CD1c-positive myeloid dendritic cell (primary cell): ENCODE data around the gene DIO3.
"Not testable (repeated sequence)": the region's sequence is repeated elsewhere in the genome, so short reads cannot be mapped to it uniquely, and the experiment has no call there.

ENCODE experiments used
- DNase-seq: peaks from one replicate; pipeline ENCODE4 v3.0.0-alpha.2; 2016; ENCODE audit errors: extremely low spot score

Gene DIO3

DNA sequence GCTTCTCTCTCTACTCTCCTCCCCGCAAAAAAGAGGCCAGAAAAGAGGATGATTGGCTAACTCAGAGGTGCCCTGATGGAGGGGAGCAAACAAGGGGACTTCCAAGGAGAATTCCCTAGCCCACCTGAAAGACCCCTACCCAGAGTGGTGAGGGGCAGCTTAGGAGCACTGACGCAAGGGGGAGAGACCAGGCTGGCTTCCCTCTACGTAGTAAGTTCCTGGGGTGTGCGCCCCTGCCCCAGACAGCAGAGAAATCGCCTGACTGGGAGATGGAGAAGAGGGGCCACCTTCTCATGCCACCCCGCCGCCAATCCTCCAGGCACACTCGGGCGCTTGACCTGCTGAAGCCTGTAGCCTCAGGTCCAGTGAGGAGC lies 2.1 kb upstream of the DIO3 start:
- DNase-seq = no peak

DNA sequence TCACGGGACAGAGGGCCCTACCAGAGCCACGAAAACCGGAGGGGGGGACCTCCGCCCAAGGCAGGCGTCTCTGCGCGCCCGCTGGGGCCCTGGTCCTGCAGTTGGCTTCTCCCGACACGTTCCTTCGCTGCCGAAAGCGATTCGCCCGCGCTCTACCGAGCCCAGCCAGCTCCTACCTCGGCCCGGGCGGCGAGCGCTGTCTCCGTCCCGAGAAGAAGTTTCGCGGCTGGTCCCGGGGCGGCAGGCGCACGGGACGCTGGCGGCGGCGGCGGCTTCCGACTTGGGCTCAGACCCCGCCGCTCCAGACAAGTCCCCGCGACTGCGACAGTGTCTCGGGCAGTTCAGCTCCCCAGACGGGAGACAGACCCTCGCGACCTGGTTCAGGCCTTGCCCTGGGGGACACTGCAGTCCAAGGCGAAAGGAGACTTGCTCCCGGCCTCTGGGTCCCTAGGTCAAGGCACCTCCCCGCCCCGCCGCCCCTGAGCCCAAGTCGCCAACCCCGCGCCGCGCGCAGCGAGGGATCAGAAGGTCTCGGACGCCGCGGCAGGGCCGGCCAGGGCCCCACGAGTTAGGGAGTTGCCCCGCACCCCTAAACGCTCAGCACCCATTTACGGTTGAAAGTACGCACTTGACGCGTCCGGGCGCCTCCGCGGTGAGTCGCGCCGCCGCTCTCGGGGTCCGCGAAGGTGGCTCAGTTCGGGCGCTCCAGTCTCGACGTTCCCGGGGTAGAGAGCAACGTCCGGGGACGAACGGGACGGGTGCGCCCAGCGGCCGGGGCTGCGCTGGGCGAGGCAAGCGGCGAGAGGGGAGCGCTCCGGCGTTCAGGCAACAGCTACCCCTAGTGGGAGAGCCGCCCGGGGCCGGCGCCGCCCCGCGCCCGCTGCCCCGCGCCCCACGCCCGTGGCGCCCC lies 1.4 kb upstream of the DIO3 start:
- DNase-seq = no peak

DNA sequence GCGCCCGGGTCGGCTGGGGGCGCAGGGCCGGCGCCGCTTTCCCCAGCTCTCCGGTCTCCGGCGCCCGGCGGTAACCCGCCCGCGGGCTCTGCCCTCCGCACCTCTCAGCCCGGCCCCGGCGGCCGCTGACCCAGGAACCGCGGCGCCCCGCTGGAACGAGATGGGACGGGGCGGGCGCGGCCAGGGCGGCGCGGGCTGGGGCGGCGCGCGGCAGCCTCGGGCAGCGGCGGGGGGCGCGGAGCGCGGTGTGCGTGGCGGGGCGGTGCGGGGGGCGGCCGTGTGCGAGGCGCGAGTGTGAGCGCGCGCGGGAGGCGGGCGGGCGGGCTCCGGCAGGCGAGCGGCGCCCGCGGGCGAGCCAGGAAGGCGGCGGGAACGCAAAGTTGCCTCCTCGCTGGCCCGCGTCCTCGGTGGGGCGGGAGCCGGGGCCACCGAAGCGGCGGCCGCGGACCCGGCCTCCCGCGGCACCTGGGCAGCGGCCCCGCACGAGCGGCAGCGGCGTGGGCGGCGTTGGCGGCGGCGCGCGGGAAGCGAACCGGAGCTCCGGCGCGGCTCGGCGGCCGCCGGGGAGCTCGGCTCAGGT lies 671 bp upstream of the DIO3 start:
- no peak for DNase-seq

DNA sequence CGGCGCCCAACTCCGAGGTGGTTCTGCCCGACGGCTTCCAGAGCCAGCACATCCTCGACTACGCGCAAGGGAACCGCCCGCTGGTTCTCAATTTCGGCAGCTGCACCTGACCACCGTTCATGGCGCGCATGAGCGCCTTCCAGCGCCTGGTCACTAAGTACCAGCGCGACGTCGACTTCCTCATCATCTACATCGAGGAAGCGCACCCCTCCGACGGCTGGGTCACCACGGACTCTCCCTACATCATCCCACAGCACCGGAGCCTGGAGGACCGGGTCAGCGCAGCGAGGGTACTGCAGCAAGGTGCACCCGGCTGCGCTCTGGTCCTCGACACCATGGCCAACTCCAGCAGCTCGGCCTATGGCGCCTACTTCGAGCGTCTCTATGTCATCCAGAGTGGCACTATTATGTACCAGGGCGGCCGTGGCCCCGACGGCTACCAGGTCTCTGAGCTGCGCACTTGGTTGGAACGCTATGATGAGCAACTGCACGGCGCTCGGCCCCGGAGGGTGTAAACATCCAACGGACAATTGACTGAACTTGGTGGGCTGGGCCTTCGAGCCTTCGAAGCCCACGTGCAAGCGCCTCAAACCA lies 699 bp downstream of the DIO3 start:
- DNase-seq = no peak

DNA sequence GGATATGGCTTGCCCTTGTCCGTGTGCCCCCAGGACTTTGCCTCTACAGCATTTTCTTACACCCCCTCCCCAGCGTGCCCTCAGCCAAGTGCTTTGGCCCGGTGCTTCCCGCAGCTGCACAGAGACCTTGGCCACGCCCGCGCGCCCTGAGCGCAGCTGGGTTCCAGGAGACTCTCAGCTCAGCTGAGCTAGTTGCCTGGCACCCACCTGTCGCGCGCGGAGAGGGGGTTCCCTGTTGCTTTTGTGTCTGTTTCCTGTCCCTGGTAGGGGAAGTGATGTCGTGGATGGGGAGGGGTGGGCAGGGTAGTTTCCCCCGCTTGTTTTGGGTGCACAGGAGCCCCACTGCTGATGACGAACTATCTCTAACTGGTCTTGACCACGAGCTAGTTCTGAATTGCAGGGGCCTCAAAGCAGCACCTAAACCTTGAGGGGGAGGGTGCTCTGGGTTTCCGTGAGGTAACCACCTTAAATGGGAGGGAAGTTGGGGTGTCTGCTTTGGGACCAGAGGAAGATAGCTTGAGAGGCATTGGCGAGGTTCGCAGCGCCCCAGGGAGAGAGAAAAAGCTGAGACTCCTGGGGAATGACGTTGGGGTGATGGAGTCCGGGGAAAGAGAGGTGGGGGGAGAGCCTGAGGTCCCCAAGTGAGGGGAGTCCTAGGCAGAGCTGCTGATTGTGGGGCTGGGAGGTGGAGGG lies 1.5 kb downstream of the DIO3 start:
- no peak for DNase-seq

DNA sequence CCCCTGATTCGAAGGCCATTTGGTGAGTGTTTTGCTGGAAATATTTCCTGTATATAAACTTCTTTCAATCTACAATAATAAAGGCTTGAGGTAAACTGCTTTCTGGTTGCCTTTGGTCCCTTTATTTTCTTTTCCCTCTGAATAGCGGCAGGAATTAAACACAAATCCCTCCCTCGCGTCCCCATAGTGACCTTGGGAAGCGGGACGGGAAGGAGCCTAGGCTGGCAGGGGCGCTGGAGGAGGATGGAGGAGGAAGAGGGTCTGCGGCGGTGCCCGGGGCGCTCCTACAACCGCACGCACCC lies 2.0 kb downstream of the DIO3 start:
- DNase-seq = no peak

DNA sequence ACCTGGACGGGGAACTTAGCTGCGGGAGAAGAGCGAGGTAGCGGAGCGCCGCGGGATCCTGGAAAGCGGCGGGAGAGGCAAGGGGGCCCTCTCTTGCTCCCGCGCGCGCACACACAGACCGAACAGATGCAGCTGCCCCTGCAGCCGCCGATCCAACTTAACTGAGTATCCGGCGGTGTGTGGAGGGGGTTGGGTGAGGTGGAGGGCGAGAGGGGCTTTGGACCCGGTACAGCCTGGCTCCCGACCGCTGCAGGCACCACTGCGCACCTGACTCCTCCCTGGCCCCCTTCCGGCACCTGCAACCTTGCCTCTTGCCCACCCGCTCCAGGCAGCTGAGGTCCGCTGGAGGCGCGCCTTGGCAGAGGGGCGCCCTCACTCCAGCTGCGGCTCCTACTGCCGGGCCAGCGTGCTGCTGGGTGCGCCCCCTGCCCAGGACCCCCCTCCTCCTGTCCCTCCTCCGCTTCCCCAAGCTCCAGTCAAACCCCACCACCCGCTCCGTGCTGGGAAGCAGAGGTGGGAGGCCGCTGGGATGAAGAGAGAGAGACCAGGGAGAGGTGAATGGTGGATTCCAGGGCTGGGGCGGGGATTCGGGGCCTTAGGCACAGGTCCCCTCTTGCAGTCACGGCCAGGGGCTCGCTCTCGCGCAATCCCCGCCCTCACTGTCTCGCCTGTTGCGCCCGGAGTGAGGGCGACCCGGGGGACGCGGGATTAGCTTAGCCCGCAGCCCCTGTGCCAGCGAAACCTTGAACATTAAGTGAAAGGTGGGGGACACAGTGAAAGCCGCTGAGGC lies 2.6 kb downstream of the DIO3 start:
- no peak for DNase-seq

DNA sequence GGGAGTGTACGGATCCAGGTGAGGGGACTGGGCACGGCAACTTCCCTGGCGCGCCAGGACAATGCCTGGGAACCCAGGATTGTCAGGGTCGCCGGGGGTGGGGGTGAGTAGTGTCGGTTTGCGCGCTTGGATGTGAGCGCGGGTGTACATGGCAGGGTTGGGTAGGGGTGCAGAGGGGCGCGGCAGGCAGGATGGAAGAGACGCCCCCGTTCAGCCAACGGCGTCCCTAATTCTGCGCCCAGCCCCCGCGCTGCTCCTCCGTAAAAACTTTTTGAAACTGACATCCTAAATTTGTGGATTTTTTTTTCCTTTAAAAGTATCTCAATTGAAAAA lies 3.1 kb downstream of the DIO3 start:
- no peak for DNase-seq

DNA sequence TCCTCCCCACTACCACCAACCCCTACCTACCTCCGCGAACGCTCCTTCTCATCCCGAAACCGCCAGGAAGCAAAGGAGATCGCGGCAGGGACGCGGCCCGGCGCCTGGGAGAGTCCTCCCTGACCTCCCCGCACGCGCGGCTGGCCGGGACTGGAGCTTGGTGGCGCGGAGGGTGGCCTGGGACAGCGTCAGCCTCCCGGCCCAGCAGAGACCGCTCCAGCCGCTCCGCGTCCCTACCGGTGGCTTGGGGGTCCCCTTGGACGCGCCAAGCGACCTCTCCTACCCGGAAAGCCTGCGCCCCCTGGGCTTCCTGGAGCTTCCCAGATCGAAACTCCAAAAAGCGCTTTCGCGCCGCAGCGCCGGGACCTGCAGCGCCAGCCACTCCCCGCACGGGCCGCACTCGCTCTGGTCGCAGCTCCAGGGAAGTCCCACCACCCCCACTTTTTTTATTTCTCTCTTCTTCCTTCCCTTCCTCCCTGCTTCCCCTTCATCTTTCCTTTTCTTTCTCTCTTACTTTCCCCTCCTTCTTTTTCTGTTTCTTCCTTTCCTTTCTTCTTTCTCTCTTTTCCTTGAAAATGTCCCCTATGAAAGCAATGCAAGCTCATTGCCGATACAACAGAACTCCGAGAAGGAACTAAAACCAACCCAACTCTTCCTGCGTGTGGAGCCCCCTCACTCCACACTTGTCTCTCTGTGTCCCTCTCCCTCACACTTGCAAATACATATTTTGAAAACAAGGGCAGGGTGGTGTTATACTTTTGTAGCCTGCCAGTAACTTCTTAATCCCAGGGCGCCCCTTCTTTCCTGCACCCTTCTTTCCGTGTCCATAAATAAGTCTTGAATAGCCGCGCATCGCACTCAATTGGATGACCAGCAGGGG lies 3.8 kb downstream of the DIO3 start:
- no peak for DNase-seq

DNA sequence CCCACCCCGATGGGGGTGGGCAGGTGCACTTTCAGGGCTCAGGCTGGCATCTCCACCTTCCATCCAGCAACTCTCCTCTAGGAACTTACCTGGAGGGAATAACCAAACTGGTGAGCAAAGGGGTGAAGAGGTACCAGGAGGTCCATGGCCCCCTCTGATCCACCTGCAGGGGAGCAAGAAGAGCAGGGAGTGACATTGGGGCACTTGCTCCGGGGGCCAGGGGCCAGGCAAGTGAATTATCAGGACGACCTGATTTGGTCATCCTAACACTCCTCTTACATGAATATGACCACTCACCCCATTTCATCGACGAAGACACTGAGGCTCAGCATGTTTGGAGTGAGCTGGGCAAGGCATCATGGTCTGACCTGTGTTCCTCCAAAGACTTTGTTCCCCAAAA lies 6.0 kb downstream of the DIO3 start:
- no peak for DNase-seq

DNA sequence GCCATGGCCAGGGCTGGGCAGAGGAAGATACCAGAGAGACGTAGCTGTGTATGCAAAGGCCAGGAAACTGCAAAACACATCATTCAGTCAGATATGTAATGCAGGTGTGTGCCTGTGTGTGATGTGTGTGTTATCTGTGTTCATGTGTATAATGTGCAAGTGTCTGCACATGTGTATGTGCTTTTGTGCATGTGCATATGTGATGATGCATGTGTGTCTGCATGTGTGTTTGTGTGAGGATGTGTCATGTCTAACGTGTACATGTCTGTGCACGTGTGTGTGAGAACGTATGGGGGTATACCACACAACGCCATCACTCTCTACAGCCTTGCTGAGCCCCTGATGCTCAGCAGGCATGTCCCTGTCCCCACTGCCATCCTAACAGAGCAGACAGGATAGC lies 9.7 kb downstream of the DIO3 start:
- no peak for DNase-seq

DNA sequence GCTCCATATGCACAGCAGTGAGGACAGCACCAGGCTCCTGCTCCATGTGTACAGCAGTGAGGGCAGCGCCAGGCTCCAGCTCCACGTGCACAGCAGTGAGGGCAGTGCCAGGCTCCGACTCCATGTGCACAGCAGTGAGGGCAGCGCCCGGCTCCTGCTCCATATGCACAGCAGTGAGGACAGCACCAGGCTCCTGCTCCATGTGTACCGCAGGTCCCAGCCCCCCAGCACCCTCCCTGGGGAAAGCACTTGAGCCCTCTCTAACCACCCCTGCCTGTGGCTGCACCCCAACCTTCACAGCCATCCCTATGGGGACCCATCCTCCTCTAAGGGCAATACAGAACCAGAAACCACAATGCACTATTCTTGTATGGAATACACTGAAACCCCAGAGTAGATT lies 11.2 kb downstream of the DIO3 start:
- not testable (repeated sequence) for DNase-seq

DNA sequence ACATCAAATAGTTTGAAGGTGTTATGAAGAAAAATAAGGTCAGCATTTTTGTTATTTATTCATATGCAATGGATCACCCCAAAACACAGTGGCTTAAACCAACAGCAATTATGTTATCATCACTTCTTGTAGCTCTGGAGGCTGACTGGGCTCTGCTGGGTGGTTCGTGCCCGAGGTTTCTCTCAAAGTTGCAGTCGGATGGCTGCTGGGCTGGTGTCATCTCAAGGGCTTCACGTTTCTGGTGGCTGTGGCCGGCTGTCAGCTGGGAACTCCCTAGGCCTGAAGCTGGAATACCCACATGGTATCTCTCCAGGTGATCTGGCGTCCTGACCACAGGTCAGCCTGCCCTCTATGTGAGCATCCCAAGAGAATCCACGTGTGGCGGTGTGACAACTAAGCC lies 12.0 kb downstream of the DIO3 start:
- no peak for DNase-seq

DNA sequence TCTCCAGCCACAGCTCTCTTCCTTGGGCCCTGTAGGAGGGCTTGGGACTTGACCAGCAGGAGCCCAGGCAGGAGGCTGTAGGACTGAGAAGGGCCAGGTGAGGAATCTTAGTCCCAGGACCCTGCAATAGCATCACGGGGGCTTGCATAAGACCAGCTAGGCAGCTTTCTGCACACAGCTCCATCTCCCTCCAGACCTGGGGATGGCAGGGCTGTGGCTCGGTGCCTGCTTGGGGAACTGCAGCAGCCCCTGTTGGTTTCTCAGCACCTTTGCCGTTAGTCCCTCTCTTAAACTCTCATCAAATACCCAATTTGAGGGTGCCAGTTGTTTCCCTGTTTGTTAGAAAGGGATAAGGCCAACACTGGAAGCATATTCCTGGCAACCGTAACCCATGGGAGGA lies 14.3 kb downstream of the DIO3 start:
- no peak for DNase-seq

DNA sequence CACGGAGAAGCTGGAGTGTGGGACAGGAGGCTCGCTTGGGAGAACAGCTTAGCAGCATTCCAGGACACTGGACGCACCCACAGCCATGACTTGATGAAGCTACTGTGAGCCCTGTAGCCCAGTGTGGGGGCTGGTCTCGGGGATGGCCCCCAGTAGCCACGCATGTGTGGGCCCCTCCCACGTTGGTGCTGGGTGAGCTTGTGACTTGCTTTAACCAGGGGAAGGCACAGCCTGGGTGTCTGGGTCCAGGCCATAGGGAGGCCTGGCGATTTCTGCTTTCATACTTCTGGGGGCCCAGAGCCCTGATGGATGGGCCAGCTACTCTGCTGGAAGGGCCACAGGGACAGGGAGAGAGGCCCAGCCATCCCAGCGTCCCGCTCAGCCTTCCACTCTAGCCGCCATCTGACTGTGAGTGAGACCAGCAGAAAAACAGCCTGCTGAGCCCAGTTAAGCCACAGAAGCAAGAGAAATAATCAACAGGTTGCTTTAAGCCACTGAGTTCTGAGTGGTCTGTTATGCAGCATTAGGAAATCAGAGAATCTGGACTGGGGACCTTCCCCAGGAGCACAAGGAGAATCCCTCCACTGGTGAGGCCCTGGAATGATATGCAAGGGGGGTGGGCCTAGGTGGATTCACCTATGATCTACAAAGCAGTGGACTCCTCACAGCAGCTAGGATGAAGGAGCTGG lies 16.1 kb downstream of the DIO3 start:
- no peak for DNase-seq

DNA sequence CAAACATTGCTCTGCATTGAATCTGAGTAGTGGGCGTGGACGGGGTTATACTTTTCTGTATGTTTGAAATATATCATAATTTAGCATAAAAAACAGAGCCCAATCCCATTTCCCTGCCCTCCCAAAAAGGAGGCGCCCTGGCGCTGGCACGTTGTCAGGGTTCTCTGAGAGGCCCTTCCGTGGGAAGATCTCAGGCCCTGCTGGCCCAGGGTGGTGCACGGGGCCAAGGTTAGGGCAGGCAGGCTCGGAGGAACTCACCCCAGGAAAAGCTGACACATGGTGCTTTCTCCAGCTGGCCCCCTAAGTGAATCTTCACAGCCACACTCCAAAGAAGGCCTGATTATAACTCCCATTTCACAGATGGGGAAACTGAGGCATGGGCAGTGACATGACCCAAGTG lies 17.2 kb downstream of the DIO3 start:
- DNase-seq = no peak

DNA sequence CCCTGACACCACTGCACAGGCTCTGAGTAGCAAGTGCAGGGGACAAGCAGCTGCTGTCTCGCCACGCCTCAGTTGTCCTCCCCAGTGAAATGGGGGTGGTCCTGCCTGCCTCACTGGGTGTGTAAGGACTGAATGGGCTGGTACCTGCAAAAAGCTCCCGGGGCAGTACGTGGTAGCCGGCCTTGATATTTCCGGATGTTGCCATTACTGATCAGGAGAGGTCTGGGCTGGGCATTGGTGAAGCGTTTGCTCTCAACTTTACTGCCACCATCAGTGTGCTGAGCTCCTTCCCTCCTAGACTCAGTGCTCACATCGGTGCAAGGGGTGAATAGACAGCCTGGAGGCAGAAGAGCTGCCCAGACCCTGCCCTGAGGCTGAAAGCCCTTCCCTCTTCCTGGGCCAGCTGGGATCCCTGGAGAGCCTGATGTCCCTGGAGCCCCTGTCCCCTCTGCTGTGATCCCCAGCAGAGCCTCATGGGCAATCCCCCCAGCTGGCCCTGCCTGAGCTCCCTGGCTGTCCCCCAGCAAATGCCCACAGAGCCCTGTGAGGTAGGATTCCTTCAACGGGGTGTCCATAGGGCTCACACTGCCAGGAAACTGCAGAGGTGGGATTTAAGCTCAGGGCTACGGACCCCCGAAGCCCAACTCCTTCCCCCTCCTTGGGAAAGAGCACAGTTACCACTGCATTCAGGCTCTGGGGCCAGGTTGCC lies 18.2 kb downstream of the DIO3 start:
- no peak for DNase-seq

DNA sequence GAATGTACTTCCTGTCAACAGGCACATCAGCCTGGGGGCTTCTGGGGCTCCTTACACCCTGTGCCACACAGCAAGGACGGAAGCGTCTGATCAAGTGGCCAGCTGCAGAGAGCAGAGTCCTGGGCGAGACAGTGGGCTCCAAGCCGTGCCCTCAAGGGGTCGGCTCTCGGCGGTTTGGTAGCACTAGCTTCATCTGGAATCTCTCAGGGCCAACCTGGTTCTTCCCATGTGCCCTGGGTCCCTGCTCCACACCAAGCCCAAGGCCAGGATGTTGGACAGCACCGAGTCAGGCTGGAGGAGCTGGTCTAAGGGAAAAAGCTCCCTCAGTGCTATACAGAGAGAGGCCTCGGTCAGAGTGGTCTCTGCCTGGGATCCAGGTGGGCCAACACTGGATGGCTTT lies 20.5 kb downstream of the DIO3 start:
- DNase-seq = no peak

DNA sequence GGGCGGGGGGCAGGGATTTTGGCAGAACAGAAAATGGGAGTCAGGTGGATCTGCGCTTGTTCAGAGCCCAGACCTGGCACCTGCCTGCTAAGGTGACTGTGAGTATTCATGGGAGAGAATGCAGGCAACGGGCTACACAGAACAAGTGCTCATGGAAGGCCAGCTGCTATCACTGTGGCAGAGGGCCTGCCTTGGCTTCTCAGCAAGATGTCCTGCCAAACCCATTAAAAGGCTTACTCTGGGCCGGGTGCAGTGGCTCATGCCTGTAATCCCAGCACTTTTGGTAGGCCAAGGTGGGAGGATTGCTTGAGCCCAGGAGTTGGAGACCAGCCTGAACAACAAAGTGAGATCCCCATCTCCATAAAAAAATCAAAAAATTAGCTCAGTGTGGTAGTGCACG lies 21.0 kb downstream of the DIO3 start:
- no peak for DNase-seq
